CD4-positive, alpha-beta memory T cell (primary cell): Measurements from ENCODE around the gene ARAF. TPM values are rescaled to one million over a fixed set of nuclear protein-coding genes. Genes with fewer than 3 reads are reported as not detected.

Experiments
- CTCF ChIA-PET: fragments of 350-600 bp; sonication (Branson Sonifier 250); formaldehyde crosslinking; loops from one replicate; lab custom pipeline; 2021; ENCODE audit warnings: inconsistent platforms; ENCODE audit not compliant: partially characterized antibody; lab: Charles Lee
- POLR2A ChIA-PET: fragments of 350-600 bp; sonication (Branson Sonifier 250); formaldehyde crosslinking; loops from one replicate; lab custom pipeline; 2021; ENCODE audit not compliant: partially characterized antibody; lab: Charles Lee
- DNase-seq, 5 donors: peaks; one replicate each; pipeline versions ENCODE4 v3.0.0 to v3.0.0-alpha.2; 2020 to 2022; ENCODE audit warnings: mixed read lengths in 1 of 5
- H3K27ac ChIP-seq: one replicate; pipeline ENCODE4 v1.7.0; 2013; ENCODE audit warnings: low read depth, low read length
- H3K27me3 ChIP-seq: 2 replicates; pipeline ENCODE4 v1.7.0; 2013; ENCODE audit warnings: mild to moderate bottlenecking, low read length, moderate library complexity; ENCODE audit not compliant: insufficient read depth
- H3K36me3 ChIP-seq: 2 replicates; pipeline ENCODE4 v1.7.0; 2013; ENCODE audit warnings: mild to moderate bottlenecking, low read length, moderate library complexity; ENCODE audit not compliant: insufficient read depth
- H3K4me1 ChIP-seq: 2 replicates; pipeline ENCODE4 v1.7.0; 2013; ENCODE audit warnings: mild to moderate bottlenecking, low read length, moderate library complexity; ENCODE audit not compliant: insufficient read depth
- H3K4me3 ChIP-seq, 2 donors: one replicate each; pipeline ENCODE4 v1.7.0; 2013; ENCODE audit warnings: low read length in 2 of 2, mild to moderate bottlenecking in 1 of 2
- H3K9me3 ChIP-seq, 2 donors: one replicate each; pipeline ENCODE4 v1.7.0; 2013; ENCODE audit warnings: low read length in 2 of 2, control low read depth in 1 of 2; ENCODE audit not compliant: control insufficient read depth in 1 of 2
- H3K27ac Mint-ChIP-seq, 7 donors: one replicate each; pipeline ENCODE4 v1.8.0; 2020 to 2021; ENCODE audit warnings: mixed read lengths in 7 of 7, mild to moderate bottlenecking in 6 of 7, inconsistent platforms in 3 of 7, moderate library complexity in 3 of 7
- H3K27me3 Mint-ChIP-seq, 2 donors: one replicate each; pipeline ENCODE4 v1.8.0; 2020 to 2021; ENCODE audit warnings: mixed read lengths in 2 of 2
- H3K36me3 Mint-ChIP-seq, 2 donors: one replicate each; pipeline ENCODE4 v1.8.0; 2020 to 2021; ENCODE audit warnings: mixed read lengths in 2 of 2, inconsistent platforms in 1 of 2, mild to moderate bottlenecking in 1 of 2
- H3K4me1 Mint-ChIP-seq, 4 donors: one replicate each; pipeline ENCODE4 v1.8.0; 2020 to 2021; ENCODE audit warnings: mixed read lengths in 4 of 4, mild to moderate bottlenecking in 1 of 4
- H3K4me3 Mint-ChIP-seq, 8 donors: one replicate each; pipeline ENCODE4 v1.8.0; 2020 to 2021; ENCODE audit warnings: mixed read lengths in 8 of 8, mild to moderate bottlenecking in 7 of 8, moderate library complexity in 6 of 8, inconsistent platforms in 3 of 8
- H3K9me3 Mint-ChIP-seq, 8 donors: one replicate each; pipeline ENCODE4 v1.8.0; 2020 to 2021; ENCODE audit warnings: mixed read lengths in 8 of 8, mild to moderate bottlenecking in 5 of 8, inconsistent platforms in 3 of 8, moderate library complexity in 1 of 8
- intact Hi-C: fragments of 100-400 bp; cut with micrococcal nuclease; formaldehyde crosslinking; loops from one replicate; pipeline ENCODE4 v1.15.1; 2023
- polyA plus RNA-seq, 2 donors: library from polyadenylated mRNA; unstranded; fragments of 300-500 nt; fragmentation: Illumina TruSeq; gene quantifications; one replicate each; pipeline ENCODE4 v1.2.3, GENCODE V29; 2021
- total RNA-seq, 2 experiments: library from RNA; stranded (reverse); gene quantifications; one replicate each; pipeline ENCODE4 v1.2.3, GENCODE V29; 2021

The ARAF gene
- total and polyA plus RNA-seq, 4 experiments from 2014 or later, result 49.7 to 111 (median 102) TPM

GRCh38 chrX:47611489-47611888 lies 50.5 kb downstream of the ARAF start:
- H3K4me3 Mint-ChIP-seq, result no peak overlapping the region
- Histone ChIP-seq H3K9me3 (no peaks in the 10 kb centered on the region), H3K4me3 (no peak overlapping the region), H3K36me3 (no peaks in the 10 kb centered on the region), H3K27ac (no peak overlapping the region), H3K27me3 (no peaks in the 10 kb centered on the region), H3K4me1 (no peaks in the 10 kb centered on the region)
- intact Hi-C loops, result no loop called here
- H3K4me1 Mint-ChIP-seq, result peaks cover 0 to 4% (median under 1%) of the 10 kb centered on the region in 4 donors
- H3K27me3 Mint-ChIP-seq, result no peaks in the 10 kb centered on the region
- no peak for DNase-seq
- H3K9me3 Mint-ChIP-seq, result peaks cover 0 to 2% (median 0%) of the 10 kb centered on the region in 8 donors
- CTCF ChIA-PET, result no interaction called here
- POLR2A ChIA-PET, result no interaction called here
- no peaks in the 10 kb centered on the region for H3K36me3 Mint-ChIP-seq
- no peak overlapping the region for H3K27ac Mint-ChIP-seq

- ChIA-PET CTCF (no interaction called here), POLR2A (no interaction called here)
- no peak overlapping the region for H3K4me3 ChIP-seq
- no peak for DNase-seq
- Mint-ChIP-seq H3K36me3 (no peaks in the 10 kb centered on the region), H3K27ac (no peak overlapping the region), H3K27me3 (no peaks in the 10 kb centered on the region), H3K4me1 (peaks cover 0 to 4% (median under 1%) of the 10 kb centered on the region in 4 donors), H3K9me3 (peaks cover 0 to 2% (median 0%) of the 10 kb centered on the region in 8 donors), H3K4me3 (no peak overlapping the region)
- H3K9me3 ChIP-seq, result no peaks in the 10 kb centered on the region
- H3K27ac ChIP-seq, result no peak overlapping the region
- H3K27me3 ChIP-seq, result no peaks in the 10 kb centered on the region
- H3K36me3 ChIP-seq, result no peaks in the 10 kb centered on the region
- intact Hi-C loops, result no loop called here
- H3K4me1 ChIP-seq, result no peaks in the 10 kb centered on the region
Observed at GRCh38 chrX:47611926-47612325, 50.9 kb downstream of the ARAF start.

GRCh38 chrX:47612418-47612817 lies 51.4 kb downstream of the ARAF start:
- Histone ChIP-seq H3K9me3 (no peaks in the 10 kb centered on the region), H3K27me3 (no peaks in the 10 kb centered on the region), H3K36me3 (no peaks in the 10 kb centered on the region), H3K27ac (no peak overlapping the region), H3K4me3 (no peak overlapping the region), H3K4me1 (no peaks in the 10 kb centered on the region)
- Mint-ChIP-seq H3K27me3 (no peaks in the 10 kb centered on the region), H3K4me3 (no peak overlapping the region), H3K36me3 (no peaks in the 10 kb centered on the region), H3K4me1 (peaks cover 0 to 4% (median under 1%) of the 10 kb centered on the region in 4 donors), H3K9me3 (peaks cover 0 to 2% (median 0%) of the 10 kb centered on the region in 8 donors), H3K27ac (peak overlapping the region in 1 of 7 donors; percentile 70)
- POLR2A ChIA-PET, result no interaction called here
- CTCF ChIA-PET, result no interaction called here
- no peak for DNase-seq
- intact Hi-C loops, result no loop called here

- Mint-ChIP-seq H3K36me3 (no peaks in the 10 kb centered on the region), H3K4me3 (no peak overlapping the region)
- CTCF ChIA-PET, result no interaction called here
Observed at GRCh38 chrX:47613082-47613481, 52.1 kb downstream of the ARAF start.

GRCh38 chrX:47614618-47615017 lies 53.6 kb downstream of the ARAF start:
- POLR2A ChIA-PET, result no interaction called here
- Histone ChIP-seq H3K4me1 (no peaks in the 10 kb centered on the region), H3K27me3 (no peaks in the 10 kb centered on the region), H3K4me3 (no peak overlapping the region), H3K27ac (no peak overlapping the region), H3K36me3 (no peaks in the 10 kb centered on the region), H3K9me3 (no peaks in the 10 kb centered on the region)
- Mint-ChIP-seq H3K27me3 (peaks cover 0 to 7% of the 10 kb centered on the region in 2 donors), H3K4me3 (no peak overlapping the region), H3K27ac (no peak overlapping the region), H3K36me3 (no peaks in the 10 kb centered on the region), H3K9me3 (peaks cover 0 to 2% (median 0%) of the 10 kb centered on the region in 8 donors), H3K4me1 (peaks cover 0 to 11% (median 5%) of the 10 kb centered on the region in 4 donors)
- CTCF ChIA-PET, result no interaction called here
- DNase-seq, result no peak
- intact Hi-C loops, result no loop called here

More at GRCh38 chrX:47613082-47613481, 52.1 kb downstream of the ARAF start:
- Histone ChIP-seq H3K36me3 (no peaks in the 10 kb centered on the region), H3K27me3 (no peaks in the 10 kb centered on the region), H3K4me1 (no peaks in the 10 kb centered on the region), H3K4me3 (no peak overlapping the region), H3K27ac (no peak overlapping the region), H3K9me3 (no peaks in the 10 kb centered on the region)
- no peak for DNase-seq
- peaks cover 0 to 2% (median 0%) of the 10 kb centered on the region in 8 donors for H3K9me3 Mint-ChIP-seq
- peaks cover 0 to 5% (median 2%) of the 10 kb centered on the region in 4 donors for H3K4me1 Mint-ChIP-seq
- peaks cover 0 to 3% of the 10 kb centered on the region in 2 donors for H3K27me3 Mint-ChIP-seq
- intact Hi-C loops, result no loop called here
- POLR2A ChIA-PET, result no interaction called here
- H3K27ac Mint-ChIP-seq, result no peak overlapping the region

- H3K27me3 ChIP-seq, result no peaks in the 10 kb centered on the region
- ChIA-PET CTCF (no interaction called here), POLR2A (interaction anchor here (0.6 to 1.5 kb wide), 4 partner anchors 10 to 58 kb away, joined by 3 to 8 read pairs (median 4); partner anchors contain the start of genes ARAF and TIMP1)
- Mint-ChIP-seq H3K4me1 (peaks cover 2 to 29% (median 15%) of the 10 kb centered on the region in 4 donors), H3K9me3 (peaks cover 0 to 3% (median 0%) of the 10 kb centered on the region in 8 donors), H3K36me3 (peaks cover 0 to 3% of the 10 kb centered on the region in 2 donors), H3K27ac (peak overlapping the region in 2 of 7 donors; percentile 63 to 66), H3K27me3 (peaks cover 0 to 7% of the 10 kb centered on the region in 2 donors), H3K4me3 (peak overlapping the region; percentile 8 to 76 (median 56))
- H3K4me3 ChIP-seq, result peak overlapping the region in 1 of 2 donors; percentile 38
- intact Hi-C loops, result no loop called here
- peaks cover 5% of the 10 kb centered on the region for H3K4me1 ChIP-seq
- no peaks in the 10 kb centered on the region for H3K36me3 ChIP-seq
- no peak for DNase-seq
- H3K27ac ChIP-seq, result no peak overlapping the region
- H3K9me3 ChIP-seq, result no peaks in the 10 kb centered on the region
Observed at GRCh38 chrX:47618923-47619485, 58.0 kb downstream of the ARAF start.

- Histone ChIP-seq H3K36me3 (no peaks in the 10 kb centered on the region), H3K27ac (no peak within 1 kb of the TSS), H3K4me3 (peak within 1 kb of the TSS in 1 of 2 donors; percentile 38), H3K27me3 (no peaks in the 10 kb centered on the region), H3K9me3 (no peaks in the 10 kb centered on the region), H3K4me1 (peaks cover 5% of the 10 kb centered on the region)
- ChIA-PET CTCF (interaction anchor here (1.0 kb wide), 1 partner anchor 59 kb away, joined by 3 read pairs; the partner anchor contains the start of gene ARAF), POLR2A (interaction anchor here (0.9 to 1.5 kb wide), 6 partner anchors 9 to 59 kb away, joined by 3 to 8 read pairs (median 4); partner anchors contain the start of genes ARAF and TIMP1)
- Mint-ChIP-seq H3K9me3 (peaks cover 0 to 3% (median 0%) of the 10 kb centered on the region in 8 donors), H3K4me3 (peak within 1 kb of the TSS; percentile 30 to 76 (median 65)), H3K4me1 (peaks cover 4 to 32% (median 18%) of the 10 kb centered on the region in 4 donors), H3K36me3 (peaks cover 0 to 3% of the 10 kb centered on the region in 2 donors), H3K27ac (peak within 1 kb of the TSS in 5 of 7 donors; percentile 23 to 82 (median 63)), H3K27me3 (peaks cover 0 to 7% of the 10 kb centered on the region in 2 donors)
- intact Hi-C loops, result loop anchor here (5.0 kb wide), 1 partner anchor 37 kb away; the partner anchor contains the start of gene TIMP1
- peak; percentile 76 to 83 (median 81) for DNase-seq
Observed at GRCh38 chrX:47619486-47620302, 58.7 kb downstream of the ARAF start, which contains the start of gene SYN1. Gene SYN1 (minus strand): TSS chrX:47619857. CDS start chrX:47619728, 129 bp downstream.
